ENCODE data around the gene CAPN7. TPM values are rescaled to one million over a fixed set of nuclear protein-coding genes. Genes with fewer than 3 reads are reported as not detected.

The CAPN7 gene
- total and polyA plus RNA-seq, 9 donors: 20.7 to 70.4 (median 54.1) TPM

DNA sequence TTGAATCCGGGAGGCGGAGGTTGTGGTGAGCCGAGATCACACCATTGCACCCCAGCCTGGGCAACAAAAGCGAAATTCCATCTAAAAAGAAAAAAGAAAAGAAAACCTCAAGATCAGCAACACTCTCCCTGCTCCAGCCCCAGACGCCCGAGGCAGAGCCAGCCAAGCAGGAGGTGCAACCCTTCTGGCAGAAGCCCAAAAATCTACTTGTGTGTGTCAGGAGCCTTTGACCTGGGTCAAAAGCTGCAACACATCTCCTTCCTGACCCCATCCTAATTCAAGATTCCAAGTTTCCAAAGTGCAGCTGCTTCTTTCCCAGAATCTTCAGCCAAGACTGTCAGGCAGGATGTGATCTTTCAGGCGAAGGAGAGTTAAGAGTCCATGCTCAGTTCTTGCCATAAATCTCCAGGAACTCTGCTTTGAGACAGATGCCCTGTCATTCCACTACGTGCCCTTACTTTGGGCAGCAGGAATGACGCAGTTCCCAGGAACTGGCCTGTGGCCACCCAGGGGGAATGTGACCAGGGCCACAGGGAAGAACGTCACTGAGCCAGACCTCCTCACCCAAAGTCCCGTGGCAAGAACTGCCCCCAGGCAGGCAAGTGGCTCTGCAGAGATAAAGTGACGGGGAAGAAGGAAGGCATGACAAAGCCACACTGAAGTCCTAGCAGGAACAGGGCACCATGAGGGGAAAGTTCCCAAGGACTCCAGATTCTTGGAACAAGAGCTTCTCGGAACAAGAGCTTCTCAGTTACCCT lies 86.9 kb downstream of the CAPN7 start:
- H3K4me1 ChIP-seq (ENCODE audit: insufficient read depth): peaks cover 22% of the 10 kb centered on the region
- DNase-seq: peak; percentile 71 to 85 (median 77)
- no peaks in the 10 kb centered on the region for H3K36me3 ChIP-seq
- no peaks in the 10 kb centered on the region for H3K27me3 ChIP-seq
- WGBS, 3 donors: 13 to 24% (median 14%) methylated on average over 13 of the region's 13 CpGs
- H3K9me3 ChIP-seq: no peaks in the 10 kb centered on the region
- H3K4me3 ChIP-seq: no peak overlapping the region
- H3K27ac ChIP-seq: peak overlapping the region; percentile 57 to 69
- intact Hi-C loops (cut with DNase I): loop anchor here in 1 of 4 donors (5.0 kb wide), 1 partner anchor 34 kb away; no protein-coding TSS in a partner anchor
- TF ChIP-seq EP300 (IDR thresholded peaks at IDR 0.05) (peak; percentile 87), POLR2A (IDR thresholded peaks at IDR 0.05) (no peak)
- TF ChIP-seq, protein P1, sequence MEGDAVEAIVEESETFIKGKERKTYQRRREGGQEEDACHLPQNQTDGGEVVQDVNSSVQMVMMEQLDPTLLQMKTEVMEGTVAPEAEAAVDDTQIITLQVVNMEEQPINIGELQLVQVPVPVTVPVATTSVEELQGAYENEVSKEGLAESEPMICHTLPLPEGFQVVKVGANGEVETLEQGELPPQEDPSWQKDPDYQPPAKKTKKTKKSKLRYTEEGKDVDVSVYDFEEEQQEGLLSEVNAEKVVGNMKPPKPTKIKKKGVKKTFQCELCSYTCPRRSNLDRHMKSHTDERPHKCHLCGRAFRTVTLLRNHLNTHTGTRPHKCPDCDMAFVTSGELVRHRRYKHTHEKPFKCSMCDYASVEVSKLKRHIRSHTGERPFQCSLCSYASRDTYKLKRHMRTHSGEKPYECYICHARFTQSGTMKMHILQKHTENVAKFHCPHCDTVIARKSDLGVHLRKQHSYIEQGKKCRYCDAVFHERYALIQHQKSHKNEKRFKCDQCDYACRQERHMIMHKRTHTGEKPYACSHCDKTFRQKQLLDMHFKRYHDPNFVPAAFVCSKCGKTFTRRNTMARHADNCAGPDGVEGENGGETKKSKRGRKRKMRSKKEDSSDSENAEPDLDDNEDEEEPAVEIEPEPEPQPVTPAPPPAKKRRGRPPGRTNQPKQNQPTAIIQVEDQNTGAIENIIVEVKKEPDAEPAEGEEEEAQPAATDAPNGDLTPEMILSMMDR (IDR thresholded peaks at IDR 0.05): no peak

DNA sequence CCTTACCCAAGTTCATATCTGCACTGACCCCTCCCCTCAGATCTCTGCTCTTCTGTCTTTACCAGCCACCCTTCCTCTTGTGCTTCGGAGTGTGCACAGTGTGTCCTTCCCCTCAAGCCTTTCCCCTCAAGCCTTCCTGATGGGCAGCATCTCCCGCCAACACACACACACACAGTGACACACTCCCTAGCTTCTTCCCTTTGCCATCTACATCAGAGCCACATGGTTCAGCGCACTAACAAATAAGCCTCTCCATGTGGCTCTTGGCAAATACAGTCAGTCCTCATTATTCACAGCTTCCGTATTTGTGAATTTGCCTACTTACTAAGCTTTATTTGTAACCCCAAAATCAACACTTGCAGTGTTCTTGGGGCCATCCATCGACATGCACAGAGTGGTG lies 88.9 kb downstream of the CAPN7 start:
- TF ChIP-seq, protein P1 (IDR thresholded peaks at IDR 0.05): no peak
- TF ChIP-seq POLR2A (IDR thresholded peaks at IDR 0.05): no peak
- no peak for TF ChIP-seq EP300 (IDR thresholded peaks at IDR 0.05)
- peak overlapping the region in 1 of 2 donors; percentile 39 for H3K27ac ChIP-seq
- H3K4me1 ChIP-seq (ENCODE audit: insufficient read depth): peaks cover 24% of the 10 kb centered on the region
- DNase-seq: no peak
- intact Hi-C loops (cut with DNase I): loop anchor here in 1 of 4 donors (5.0 kb wide), 1 partner anchor 32 kb away; no protein-coding TSS in a partner anchor
- 87 to 96% (median 94%) methylated on average over 5 of the region's 5 CpGs for WGBS, 3 donors
- H3K36me3 ChIP-seq: no peaks in the 10 kb centered on the region
- H3K9me3 ChIP-seq: no peaks in the 10 kb centered on the region
- no peaks in the 10 kb centered on the region for H3K27me3 ChIP-seq
- H3K4me3 ChIP-seq: no peak overlapping the region

DNA sequence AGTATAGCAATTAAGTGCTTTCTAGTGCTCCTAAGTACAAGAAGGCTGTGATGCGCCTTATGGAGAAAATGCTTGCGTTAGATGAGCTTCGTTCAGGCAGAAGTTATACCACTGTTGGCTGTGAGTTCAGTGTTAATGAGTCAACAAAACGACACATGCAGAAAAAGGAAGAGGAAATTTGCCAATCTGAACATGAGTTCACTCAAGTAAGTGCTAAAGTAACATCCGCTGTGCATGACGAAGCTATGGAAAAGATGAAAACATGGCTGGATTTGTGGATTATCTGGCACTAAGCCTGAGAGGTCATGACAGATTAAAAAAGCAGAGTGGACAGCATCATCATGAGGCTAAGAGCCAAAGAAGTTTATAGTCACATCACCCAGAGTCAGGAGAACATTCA lies 89.5 kb downstream of the CAPN7 start:
- WGBS, 3 donors: 50 to 76% (median 64%) methylated on average over 6 of the region's 6 CpGs
- Histone ChIP-seq H3K36me3 (no peaks in the 10 kb centered on the region), H3K27me3 (no peaks in the 10 kb centered on the region), H3K27ac (peak overlapping the region in 1 of 2 donors; percentile 39), H3K4me3 (no peak overlapping the region), H3K4me1 (ENCODE audit: insufficient read depth) (peaks cover 24% of the 10 kb centered on the region), H3K9me3 (no peaks in the 10 kb centered on the region)
- intact Hi-C loops (cut with DNase I): no loop called here
- no peak for DNase-seq
- TF ChIP-seq POLR2A (IDR thresholded peaks at IDR 0.05): no peak
- peak; percentile 72 for TF ChIP-seq EP300 (IDR thresholded peaks at IDR 0.05)
- TF ChIP-seq, protein P1 (IDR thresholded peaks at IDR 0.05): no peak

DNA sequence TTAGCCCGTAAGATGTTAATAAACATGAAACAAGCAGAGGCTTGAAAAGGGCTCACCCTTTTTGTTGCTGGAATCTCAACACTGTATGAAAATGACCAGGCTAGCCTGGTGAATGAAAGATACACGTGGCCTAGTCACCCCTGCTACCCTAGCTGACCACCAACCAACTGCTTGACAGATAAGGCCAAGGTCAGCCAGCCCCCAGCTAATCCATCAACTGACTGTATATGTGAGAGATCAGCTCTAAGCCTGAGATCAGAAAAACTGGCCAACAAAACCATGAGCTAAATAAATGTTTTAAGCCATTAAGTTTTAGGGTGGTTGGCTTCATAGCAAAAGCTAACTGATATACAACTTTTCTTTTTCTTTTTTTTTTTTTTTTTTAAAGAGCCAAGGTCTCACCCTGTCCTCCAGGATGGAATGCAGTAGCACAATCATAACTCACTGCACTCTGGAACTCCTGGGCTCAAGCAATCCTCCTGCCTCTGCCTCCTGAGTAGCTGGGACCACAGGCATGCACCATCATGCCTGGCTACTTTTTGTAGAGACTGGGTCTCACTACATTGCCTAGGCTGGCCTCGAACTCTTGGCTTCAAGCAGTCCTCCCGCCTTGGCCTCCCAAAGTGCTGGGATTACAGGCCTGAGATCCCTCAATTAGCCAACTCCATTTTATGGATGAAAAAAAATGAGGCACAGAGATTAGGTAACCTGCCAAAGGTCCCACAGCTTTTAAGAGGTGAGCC lies 91.7 kb downstream of the CAPN7 start:
- H3K4me1 ChIP-seq (ENCODE audit: insufficient read depth): peaks cover 15% of the 10 kb centered on the region
- WGBS, 3 donors: 56 to 59% (median 58%) methylated on average over 4 of the region's 4 CpGs
- H3K27me3 ChIP-seq: no peaks in the 10 kb centered on the region
- intact Hi-C loops (cut with DNase I): loop anchor here in 1 of 4 donors (2.0 kb wide), 1 partner anchor 27 kb away; no protein-coding TSS in a partner anchor
- H3K4me3 ChIP-seq: no peak overlapping the region
- TF ChIP-seq EP300 (IDR thresholded peaks at IDR 0.05) (no peak), POLR2A (IDR thresholded peaks at IDR 0.05) (no peak)
- TF ChIP-seq, protein P1 (IDR thresholded peaks at IDR 0.05): no peak
- H3K36me3 ChIP-seq: no peaks in the 10 kb centered on the region
- H3K9me3 ChIP-seq: no peaks in the 10 kb centered on the region
- H3K27ac ChIP-seq: peak overlapping the region; percentile 12 to 17
- no peak for DNase-seq

Measured in ovary (tissue), 9 donors.